Activated naive CD8-positive, alpha-beta T cell treated with anti-CD3 and anti-CD28 coated beads for 36 hours (primary cell): ENCODE measurements around the gene CYP24A1. TPM values are rescaled to one million over a fixed set of nuclear protein-coding genes. Genes with fewer than 3 reads are reported as not detected.

ENCODE experiments used
- DNase-seq: peaks from one replicate; pipeline ENCODE4 v3.0.0; 2021
- H3K27ac Mint-ChIP-seq: one replicate; pipeline ENCODE4 v1.8.0; 2022; ENCODE audit warnings: mild to moderate bottlenecking, moderate library complexity, mixed read lengths
- H3K27me3 Mint-ChIP-seq: one replicate; pipeline ENCODE4 v1.8.0; 2022; ENCODE audit warnings: mild to moderate bottlenecking, mixed read lengths
- H3K36me3 Mint-ChIP-seq: one replicate; pipeline ENCODE4 v1.8.0; 2021; ENCODE audit warnings: mild to moderate bottlenecking, mixed read lengths
- H3K4me1 Mint-ChIP-seq: one replicate; pipeline ENCODE4 v1.8.0; 2021; ENCODE audit warnings: mixed read lengths
- H3K4me3 Mint-ChIP-seq: one replicate; pipeline ENCODE4 v1.8.0; 2022; ENCODE audit warnings: mild to moderate bottlenecking, moderate library complexity, mixed read lengths
- H3K9me3 Mint-ChIP-seq: one replicate; pipeline ENCODE4 v1.8.0; 2022; ENCODE audit warnings: mixed read lengths
- total RNA-seq, 2 experiments: library from RNA; stranded (reverse); gene quantifications; one replicate each; pipeline ENCODE4 v1.2.3, GENCODE V29; 2021

CYP24A1 gene
- total RNA-seq, 2 experiments from 2014 or later, result not detected

GRCh38 chr20:54111460-54111859, 62.3 kb downstream of the CYP24A1 start:
- Mint-ChIP-seq H3K36me3 (no peaks in the 10 kb centered on the region), H3K27me3 (peaks cover 6% of the 10 kb centered on the region), H3K4me1 (no peaks in the 10 kb centered on the region), H3K9me3 (no peaks in the 10 kb centered on the region), H3K4me3 (no peak overlapping the region), H3K27ac (no peak overlapping the region)
- no peak for DNase-seq

- Mint-ChIP-seq H3K4me3 (no peak overlapping the region), H3K27me3 (peaks cover 6% of the 10 kb centered on the region), H3K27ac (no peak overlapping the region), H3K4me1 (no peaks in the 10 kb centered on the region), H3K9me3 (no peaks in the 10 kb centered on the region), H3K36me3 (no peaks in the 10 kb centered on the region)
- DNase-seq, result no peak
Observed at GRCh38 chr20:54110457-54110856, 63.3 kb downstream of the CYP24A1 start.

- H3K36me3 Mint-ChIP-seq, result no peaks in the 10 kb centered on the region
- H3K4me3 Mint-ChIP-seq, result no peak overlapping the region
- H3K9me3 Mint-ChIP-seq, result no peaks in the 10 kb centered on the region
- no peak overlapping the region for H3K27ac Mint-ChIP-seq
- DNase-seq, result no peak
- H3K4me1 Mint-ChIP-seq, result peaks cover 3% of the 10 kb centered on the region
- peaks cover 6% of the 10 kb centered on the region for H3K27me3 Mint-ChIP-seq
Observed at GRCh38 chr20:54110041-54110440, 63.7 kb downstream of the CYP24A1 start.

- H3K4me1 Mint-ChIP-seq, result peaks cover 4% of the 10 kb centered on the region
- no peak overlapping the region for H3K27ac Mint-ChIP-seq
- H3K27me3 Mint-ChIP-seq, result peaks cover 3% of the 10 kb centered on the region
- no peaks in the 10 kb centered on the region for H3K9me3 Mint-ChIP-seq
- no peak for DNase-seq
- no peaks in the 10 kb centered on the region for H3K36me3 Mint-ChIP-seq
- H3K4me3 Mint-ChIP-seq, result no peak overlapping the region
Observed at GRCh38 chr20:54108817-54109216, 65.0 kb downstream of the CYP24A1 start.

- Mint-ChIP-seq H3K36me3 (no peaks in the 10 kb centered on the region), H3K4me1 (peaks cover 5% of the 10 kb centered on the region), H3K27me3 (no peaks in the 10 kb centered on the region), H3K27ac (no peak overlapping the region), H3K9me3 (peaks cover under 1% of the 10 kb centered on the region), H3K4me3 (no peak overlapping the region)
- DNase-seq, result no peak
Observed at GRCh38 chr20:54108326-54108642, 65.5 kb downstream of the CYP24A1 start.

GRCh38 chr20:54107600-54108325, 66.0 kb downstream of the CYP24A1 start:
- DNase-seq, result no peak
- Mint-ChIP-seq H3K36me3 (no peaks in the 10 kb centered on the region), H3K27ac (no peak overlapping the region), H3K4me1 (peaks cover 5% of the 10 kb centered on the region), H3K9me3 (peaks cover 1% of the 10 kb centered on the region), H3K4me3 (no peak overlapping the region), H3K27me3 (no peaks in the 10 kb centered on the region)

GRCh38 chr20:54107181-54107580, 66.6 kb downstream of the CYP24A1 start:
- H3K27ac Mint-ChIP-seq, result no peak overlapping the region
- H3K4me1 Mint-ChIP-seq, result peaks cover 5% of the 10 kb centered on the region
- peaks cover 1% of the 10 kb centered on the region for H3K9me3 Mint-ChIP-seq
- H3K4me3 Mint-ChIP-seq, result no peak overlapping the region
- H3K27me3 Mint-ChIP-seq, result no peaks in the 10 kb centered on the region
- DNase-seq, result no peak
- H3K36me3 Mint-ChIP-seq, result no peaks in the 10 kb centered on the region

- Mint-ChIP-seq H3K9me3 (peaks cover 1% of the 10 kb centered on the region), H3K27ac (no peak overlapping the region), H3K27me3 (no peaks in the 10 kb centered on the region), H3K4me1 (peaks cover 5% of the 10 kb centered on the region), H3K4me3 (no peak overlapping the region), H3K36me3 (no peaks in the 10 kb centered on the region)
- DNase-seq, result no peak
Observed at GRCh38 chr20:54106162-54106561, 67.6 kb downstream of the CYP24A1 start.

- Mint-ChIP-seq H3K36me3 (no peaks in the 10 kb centered on the region), H3K4me3 (no peak overlapping the region), H3K9me3 (peaks cover 1% of the 10 kb centered on the region), H3K27me3 (no peaks in the 10 kb centered on the region), H3K27ac (no peak overlapping the region), H3K4me1 (peaks cover 5% of the 10 kb centered on the region)
- DNase-seq, result no peak
Observed at GRCh38 chr20:54105653-54106052, 68.1 kb downstream of the CYP24A1 start.

- Mint-ChIP-seq H3K4me1 (peaks cover 5% of the 10 kb centered on the region), H3K9me3 (peaks cover 1% of the 10 kb centered on the region), H3K27me3 (no peaks in the 10 kb centered on the region), H3K36me3 (peaks cover 2% of the 10 kb centered on the region), H3K4me3 (no peak overlapping the region), H3K27ac (no peak overlapping the region)
- no peak for DNase-seq
Observed at GRCh38 chr20:54104781-54105180, 69.0 kb downstream of the CYP24A1 start.

- peaks cover 1% of the 10 kb centered on the region for H3K9me3 Mint-ChIP-seq
- no peak overlapping the region for H3K27ac Mint-ChIP-seq
- H3K4me1 Mint-ChIP-seq, result peaks cover 5% of the 10 kb centered on the region
- H3K36me3 Mint-ChIP-seq, result peaks cover 2% of the 10 kb centered on the region
- no peaks in the 10 kb centered on the region for H3K27me3 Mint-ChIP-seq
- DNase-seq, result no peak
- no peak overlapping the region for H3K4me3 Mint-ChIP-seq
Observed at GRCh38 chr20:54103762-54104600, 69.8 kb downstream of the CYP24A1 start.

Other genes starting within 250 kb of the CYP24A1 start
- under 1 TPM; 0.06 to 0.10 TPM for gene BCAS1, start 103.4 kb downstream of the CYP24A1 start, total RNA-seq
- gene PFDN4, start 34.1 kb upstream of the CYP24A1 start, total RNA-seq, result 10 to 100 TPM; 38.8 to 41.8 TPM